ENCODE measurements around the gene AP1B1. TPM values are rescaled to one million over a fixed set of nuclear protein-coding genes. Genes with fewer than 3 reads are reported as not detected.
"Not testable (repeated sequence)": the region's sequence is repeated elsewhere in the genome, so short reads cannot be mapped to it uniquely, and the experiment has no call there.

AP1B1 gene
- total and polyA plus RNA-seq, 2 donors from 2014 or later, result 50.5 to 82.9 TPM

- intact Hi-C loops (cut with DNase I), result no loop called here
- Histone ChIP-seq H3K9me3 (ENCODE audit: control insufficient read depth in 2 of 3, insufficient read depth in 1 of 3, low read length in 3 of 3) (no peaks in the 10 kb centered on the region), H3K27me3 (ENCODE audit: control insufficient read depth, insufficient read depth, low read length) (no peaks in the 10 kb centered on the region), H3K36me3 (ENCODE audit: control insufficient read depth in 2 of 3, insufficient read depth in 3 of 3, low read length in 3 of 3) (peaks cover 2 to 61% (median 53%) of the 10 kb centered on the region in 3 donors), H3K9ac (ENCODE audit: low read length in 3 of 3) (no peak overlapping the region), H3K27ac (ENCODE audit: low read depth in 2 of 2, low read length in 2 of 2) (no peak overlapping the region), H3K4me3 (ENCODE audit: low read length in 3 of 3) (no peak overlapping the region), H3K4me1 (ENCODE audit: control insufficient read depth in 2 of 3, insufficient read depth in 2 of 3, low read depth in 1 of 3, low read length in 3 of 3) (no peaks in the 10 kb centered on the region)
- DNase-seq (no peak), FAIRE-seq (no peak)
- TF ChIP-seq CTCF (IDR thresholded peaks at IDR 0.05; ENCODE audit: borderline replicate concordance, extremely low read depth, insufficient read depth), result no peak
These were observed 42.4 kb downstream of the AP1B1 start for GRCh38 chr22:29345932-29346331.

DNA sequence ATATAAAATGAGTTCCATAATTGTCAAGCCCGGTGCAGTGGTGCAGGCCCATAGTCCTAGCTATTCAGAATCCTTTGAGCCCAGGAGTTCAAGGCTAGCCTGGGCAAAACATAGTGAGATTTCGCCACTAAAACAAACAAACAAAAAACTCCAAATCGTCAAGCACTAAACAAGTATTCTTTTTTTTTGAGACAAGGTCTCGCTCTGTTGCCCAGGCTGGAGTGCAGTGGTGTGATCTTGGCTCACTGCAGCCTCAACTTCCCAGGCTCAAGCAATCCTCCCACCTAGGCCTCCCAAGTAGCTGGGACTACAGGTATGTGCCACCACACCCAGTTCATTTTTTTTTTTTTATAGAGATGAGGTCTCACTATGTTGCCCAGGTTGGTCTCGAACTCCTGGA, 43.5 kb downstream of the AP1B1 start:
- intact Hi-C loops (cut with DNase I); H3K4me3 ChIP-seq (ENCODE audit: low read length in 3 of 3); DNase-seq; H3K4me1 ChIP-seq (ENCODE audit: control insufficient read depth in 2 of 3, insufficient read depth in 2 of 3, low read depth in 1 of 3, low read length in 3 of 3); H3K27ac ChIP-seq (ENCODE audit: low read depth in 2 of 2, low read length in 2 of 2); H3K9me3 ChIP-seq (ENCODE audit: control insufficient read depth in 2 of 3, insufficient read depth in 1 of 3, low read length in 3 of 3); H3K27me3 ChIP-seq (ENCODE audit: control insufficient read depth, insufficient read depth, low read length); H3K9ac ChIP-seq (ENCODE audit: low read length in 3 of 3); FAIRE-seq: not testable (repeated sequence)
- peaks cover 0 to 60% (median 48%) of the 10 kb centered on the region in 3 donors for H3K36me3 ChIP-seq (ENCODE audit: control insufficient read depth in 2 of 3, insufficient read depth in 3 of 3, low read length in 3 of 3)

GRCh38 chr22:29344137-29344536, 44.2 kb downstream of the AP1B1 start:
- Histone ChIP-seq H3K27ac (ENCODE audit: low read depth in 2 of 2, low read length in 2 of 2) (no peak overlapping the region), H3K36me3 (ENCODE audit: control insufficient read depth in 2 of 3, insufficient read depth in 3 of 3, low read length in 3 of 3) (peaks cover 0 to 57% (median 45%) of the 10 kb centered on the region in 3 donors), H3K4me1 (ENCODE audit: control insufficient read depth in 2 of 3, insufficient read depth in 2 of 3, low read depth in 1 of 3, low read length in 3 of 3) (no peaks in the 10 kb centered on the region), H3K9me3 (ENCODE audit: control insufficient read depth in 2 of 3, insufficient read depth in 1 of 3, low read length in 3 of 3) (no peaks in the 10 kb centered on the region), H3K9ac (ENCODE audit: low read length in 3 of 3) (no peak overlapping the region), H3K4me3 (ENCODE audit: low read length in 3 of 3) (no peak overlapping the region), H3K27me3 (ENCODE audit: control insufficient read depth, insufficient read depth, low read length) (no peaks in the 10 kb centered on the region)
- no peak for TF ChIP-seq CTCF (IDR thresholded peaks at IDR 0.05; ENCODE audit: borderline replicate concordance, extremely low read depth, insufficient read depth)
- intact Hi-C loops (cut with DNase I), result no loop called here
- no peak for FAIRE-seq
- no peak for DNase-seq

- Histone ChIP-seq H3K27ac (ENCODE audit: low read depth in 2 of 2, low read length in 2 of 2) (no peak overlapping the region), H3K4me1 (ENCODE audit: control insufficient read depth in 2 of 3, insufficient read depth in 2 of 3, low read depth in 1 of 3, low read length in 3 of 3) (no peaks in the 10 kb centered on the region), H3K9me3 (ENCODE audit: control insufficient read depth in 2 of 3, insufficient read depth in 1 of 3, low read length in 3 of 3) (no peaks in the 10 kb centered on the region), H3K4me3 (ENCODE audit: low read length in 3 of 3) (no peak overlapping the region), H3K27me3 (ENCODE audit: control insufficient read depth, insufficient read depth, low read length) (no peaks in the 10 kb centered on the region), H3K36me3 (ENCODE audit: control insufficient read depth in 2 of 3, insufficient read depth in 3 of 3, low read length in 3 of 3) (peaks cover 0 to 57% (median 47%) of the 10 kb centered on the region in 3 donors), H3K9ac (ENCODE audit: low read length in 3 of 3) (no peak overlapping the region)
- no peak for DNase-seq
- intact Hi-C loops (cut with DNase I), result no loop called here
- TF ChIP-seq CTCF (IDR thresholded peaks at IDR 0.05; ENCODE audit: borderline replicate concordance, extremely low read depth, insufficient read depth), result no peak
- no peak for FAIRE-seq
These were observed 45.0 kb downstream of the AP1B1 start for GRCh38 chr22:29343313-29343805.
